Left ventricle myocardium inferior (tissue), 1 donor: ENCODE results near the gene NTM. TPM values are rescaled to one million over a fixed set of nuclear protein-coding genes. Genes with fewer than 3 reads are reported as not detected.

ENCODE experiments used
- DNase-seq: peaks from one replicate; pipeline ENCODE4 v3.0.0-alpha.2; 2020
- H3K27ac ChIP-seq: fragments of 200-600 bp; replicated peaks from 2 replicates; pipeline ENCODE4 v1.8.0; 2021
- H3K27me3 ChIP-seq: fragments of 200-600 bp; 2 replicates; pipeline ENCODE4 v1.8.0; 2021; ENCODE audit warnings: low read depth
- H3K36me3 ChIP-seq: fragments of 200-600 bp; 2 replicates; pipeline ENCODE4 v1.8.0; 2021
- H3K4me1 ChIP-seq: fragments of 200-600 bp; 2 replicates; pipeline ENCODE4 v1.8.0; 2021
- H3K4me3 ChIP-seq: fragments of 200-600 bp; 2 replicates; pipeline ENCODE4 v1.8.0; 2021; ENCODE audit warnings: mild to moderate bottlenecking, moderate library complexity
- H3K9me3 ChIP-seq: fragments of 200-600 bp; replicated peaks from 2 replicates; pipeline ENCODE4 v1.8.0; 2021
- CTCF ChIP-seq: fragments of 200-600 bp; IDR thresholded peaks from 2 replicates; pipeline ENCODE4 v1.8.0; 2021; ENCODE audit warnings: antibody characterized with exemption, mild to moderate bottlenecking, borderline replicate concordance
- intact Hi-C: fragments of 100-400 bp; cut with micrococcal nuclease; formaldehyde crosslinking; loops from one replicate; pipeline ENCODE4 v1.11.0; 2022
- total RNA-seq: library from RNA; stranded (reverse); fragmentation: NEBNext Ultra II Directional; extraction: Animal tissue kit (Norgen Biotek cat#: 25700); gene quantifications from one replicate; pipeline ENCODE4 v1.2.1, GENCODE V29; 2021
- donor health status: DM: no; HTN: yes; CAD: no; lungs with severe emphysema.

The NTM gene
- total RNA-seq, 1 donor from 2014 or later: 1.0 TPM

DNA sequence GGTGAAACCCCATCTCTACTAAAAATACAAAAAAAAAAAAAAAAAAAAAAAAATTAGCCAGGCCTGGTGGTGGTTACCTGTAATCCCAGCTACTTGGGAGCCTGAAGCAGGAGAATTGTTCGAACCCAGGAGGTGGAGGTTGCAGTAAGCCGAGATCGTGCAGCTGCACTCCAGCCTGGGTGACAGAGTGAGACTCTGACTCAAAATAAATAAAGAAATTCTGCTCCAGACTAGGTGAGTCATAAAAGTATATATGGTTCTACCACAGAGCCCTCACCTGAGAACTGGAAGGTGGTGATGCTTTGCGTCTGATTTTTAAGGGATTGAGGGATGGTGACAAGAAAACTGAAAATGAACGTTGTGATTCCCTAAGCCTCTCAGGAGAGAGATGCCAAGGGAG, 58.4 kb downstream of the NTM start:
- DNase-seq: no peak
- Histone ChIP-seq H3K9me3 (peaks cover under 1% of the 10 kb centered on the region), H3K4me3 (no peak overlapping the region), H3K27ac (no peak overlapping the region), H3K27me3 (peaks cover 6% of the 10 kb centered on the region), H3K36me3 (no peaks in the 10 kb centered on the region), H3K4me1 (peaks cover 12% of the 10 kb centered on the region)
- TF ChIP-seq CTCF: no peak
- intact Hi-C loops: no loop called here

GRCh38 chr11:131430473-131431208, 60.2 kb downstream of the NTM start:
- intact Hi-C loops: no loop called here
- Histone ChIP-seq H3K4me1 (peaks cover 12% of the 10 kb centered on the region), H3K36me3 (no peaks in the 10 kb centered on the region), H3K4me3 (no peak overlapping the region), H3K27ac (no peak overlapping the region), H3K27me3 (no peaks in the 10 kb centered on the region), H3K9me3 (peaks cover 3% of the 10 kb centered on the region)
- no peak for DNase-seq
- TF ChIP-seq CTCF: no peak

GRCh38 chr11:131441051-131441810, 70.8 kb downstream of the NTM start:
- H3K9me3 ChIP-seq: peaks cover 11% of the 10 kb centered on the region
- no peak overlapping the region for H3K27ac ChIP-seq
- no peaks in the 10 kb centered on the region for H3K36me3 ChIP-seq
- no peak for DNase-seq
- H3K4me3 ChIP-seq: no peak overlapping the region
- intact Hi-C loops: no loop called here
- no peak for TF ChIP-seq CTCF
- H3K27me3 ChIP-seq: peaks cover 10% of the 10 kb centered on the region
- no peaks in the 10 kb centered on the region for H3K4me1 ChIP-seq

DNA sequence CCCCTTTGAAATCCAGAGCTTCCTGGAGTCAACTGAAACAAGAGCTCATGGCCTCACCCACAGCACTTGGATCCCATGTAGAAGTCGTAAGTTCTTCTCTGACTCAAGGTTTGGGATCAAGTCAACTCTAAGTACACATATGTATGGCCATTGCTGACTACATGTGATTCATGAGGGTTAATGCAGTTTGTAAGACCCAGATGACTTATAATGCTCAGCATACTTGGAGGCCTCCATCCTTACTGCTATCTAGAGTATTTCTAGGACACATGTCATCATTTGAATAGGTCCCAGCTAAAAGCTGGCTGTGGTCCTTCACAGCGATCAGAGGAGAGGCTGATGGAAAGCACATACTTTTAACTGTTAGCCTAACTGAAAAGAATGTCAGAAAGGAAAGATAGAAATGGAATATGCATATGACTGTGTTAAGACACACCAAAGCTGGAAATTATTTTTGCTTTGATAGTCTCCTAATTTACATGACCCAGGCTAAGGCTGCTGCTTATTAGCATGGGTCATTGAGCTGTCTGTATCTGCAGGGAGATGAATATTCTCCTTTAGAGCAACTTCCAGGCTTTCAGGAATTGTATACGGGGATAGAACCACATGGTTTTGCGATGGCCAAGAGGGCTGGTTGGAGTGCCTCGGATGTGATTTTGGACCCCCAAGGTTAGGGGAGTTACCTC, 76.3 kb downstream of the NTM start:
- DNase-seq: no peak
- no peaks in the 10 kb centered on the region for H3K36me3 ChIP-seq
- intact Hi-C loops: no loop called here
- H3K27me3 ChIP-seq: no peaks in the 10 kb centered on the region
- no peak for TF ChIP-seq CTCF
- H3K4me3 ChIP-seq: no peak overlapping the region
- no peaks in the 10 kb centered on the region for H3K9me3 ChIP-seq
- peaks cover 9% of the 10 kb centered on the region for H3K4me1 ChIP-seq
- H3K27ac ChIP-seq: no peak overlapping the region

GRCh38 chr11:131447277-131447815, 76.9 kb downstream of the NTM start:
- no peaks in the 10 kb centered on the region for H3K36me3 ChIP-seq
- H3K27ac ChIP-seq: no peak overlapping the region
- intact Hi-C loops: no loop called here
- no peaks in the 10 kb centered on the region for H3K27me3 ChIP-seq
- TF ChIP-seq CTCF: no peak
- H3K4me3 ChIP-seq: no peak overlapping the region
- no peaks in the 10 kb centered on the region for H3K9me3 ChIP-seq
- H3K4me1 ChIP-seq: peaks cover 9% of the 10 kb centered on the region
- no peak for DNase-seq
